DOHH2 (cell line): ENCODE results near the gene NUF2.

Experiments used
- H3F3A ChIP-seq: fragments of 200-600 bp; sonication (generic), shearing (Covaris generic); 2 replicates; pipeline ENCODE4 v1.6.0; 2016; ENCODE audit warnings: antibody characterized with exemption, mild to moderate bottlenecking; ENCODE audit not compliant: control insufficient read depth, insufficient read depth
- H3K27ac ChIP-seq: fragments of 200-600 bp; sonication (generic); 2 replicates; pipeline ENCODE4 v1.5.1; 2014; ENCODE audit warnings: low read depth, mild to moderate bottlenecking, low read length, moderate library complexity
- H3K27me3 ChIP-seq: fragments of 200-600 bp; sonication (generic); 2 replicates; pipeline ENCODE4 v1.6.1; 2014; ENCODE audit warnings: mild to moderate bottlenecking, low read length, mixed read lengths; ENCODE audit not compliant: control insufficient read depth
- H3K36me3 ChIP-seq: fragments of 200-600 bp; sonication (generic); 2 replicates; pipeline ENCODE4 v1.6.1; 2014; ENCODE audit warnings: mild to moderate bottlenecking, low read length, moderate library complexity, mixed read lengths; ENCODE audit not compliant: control insufficient read depth
- H3K4me1 ChIP-seq: fragments of 200-600 bp; sonication (generic); 2 replicates; pipeline ENCODE4 v1.6.1; 2014; ENCODE audit warnings: mild to moderate bottlenecking, low read length, mixed read lengths; ENCODE audit not compliant: control insufficient read depth
- H3K4me2 ChIP-seq: fragments of 200-600 bp; sonication (generic); 2 replicates; pipeline ENCODE4 v1.6.0; 2014; ENCODE audit warnings: mild to moderate bottlenecking, low read length, moderate library complexity
- H3K4me3 ChIP-seq: fragments of 200-600 bp; sonication (generic); 2 replicates; pipeline ENCODE4 v1.5.1; 2014; ENCODE audit warnings: mild to moderate bottlenecking, low read length, mixed read lengths
- H3K79me2 ChIP-seq: fragments of 200-600 bp; sonication (generic); 2 replicates; pipeline ENCODE4 v1.6.1; 2014; ENCODE audit warnings: mild to moderate bottlenecking, low read length, mixed read lengths; ENCODE audit not compliant: control insufficient read depth
- H3K9me2 ChIP-seq: fragments of 200-600 bp; sonication (generic); replicated peaks from 2 replicates; pipeline ENCODE4 v1.6.1; 2014; ENCODE audit warnings: mild to moderate bottlenecking, low read length, mixed read lengths; ENCODE audit not compliant: control insufficient read depth
- H3K9me3 ChIP-seq: fragments of 200-600 bp; sonication (generic); 2 replicates; pipeline ENCODE4 v1.6.1; 2014; ENCODE audit warnings: antibody characterized with exemption, low read length, mixed read lengths; ENCODE audit not compliant: control insufficient read depth, insufficient read depth
- H4K20me1 ChIP-seq: fragments of 200-600 bp; sonication (generic); 2 replicates; pipeline ENCODE4 v1.6.0; 2014; ENCODE audit warnings: low read depth, mild to moderate bottlenecking, antibody characterized with exemption, low read length, moderate library complexity; ENCODE audit not compliant: control insufficient read depth, insufficient read depth
- CTCF ChIP-seq: fragments of 200-600 bp; sonication (generic); IDR thresholded peaks from one replicate; pipeline ENCODE4 v1.5.1; 2014; ENCODE audit warnings: antibody characterized with exemption, mild to moderate bottlenecking, low read depth, low read length; ENCODE audit not compliant: poor library complexity, severe bottlenecking
- EZH2phosphoT487 ChIP-seq: fragments of 200-600 bp; sonication (generic); IDR thresholded peaks from 2 replicates; pipeline ENCODE4 v1.6.1; 2017; ENCODE audit warnings: borderline replicate concordance, mild to moderate bottlenecking, antibody characterized with exemption, low read length, moderate library complexity, mixed read lengths

NUF2 gene

GRCh38 chr1:163401211-163401610 is 79.5 kb downstream of the NUF2 start:
- no peaks in the 10 kb centered on the region for H3K9me2 ChIP-seq
- H3K27ac ChIP-seq, result no peak overlapping the region
- H3K36me3 ChIP-seq, result no peaks in the 10 kb centered on the region
- H3F3A ChIP-seq, result no peaks in the 10 kb centered on the region
- no peaks in the 10 kb centered on the region for H3K4me1 ChIP-seq
- TF ChIP-seq EZH2phosphoT487 (no peak), CTCF (no peak)
- no peaks in the 10 kb centered on the region for H3K9me3 ChIP-seq
- H3K4me3 ChIP-seq, result no peak overlapping the region
- H4K20me1 ChIP-seq, result no peaks in the 10 kb centered on the region
- H3K27me3 ChIP-seq, result no peaks in the 10 kb centered on the region
- H3K79me2 ChIP-seq, result no peaks in the 10 kb centered on the region
- no peak overlapping the region for H3K4me2 ChIP-seq
